Mammary microvascular endothelial cell (primary cell): ENCODE data around the gene BRIX1. TPM values are rescaled to one million over a fixed set of nuclear protein-coding genes. Genes with fewer than 3 reads are reported as not detected.

Experiments used
- total RNA-seq: library from RNA; depleted of rRNA; stranded (reverse); fragments of >200 nt; gene quantifications from 2 replicates; pipeline ENCODE4 v1.2.3, GENCODE V29; 2015

BRIX1 gene, protein sequence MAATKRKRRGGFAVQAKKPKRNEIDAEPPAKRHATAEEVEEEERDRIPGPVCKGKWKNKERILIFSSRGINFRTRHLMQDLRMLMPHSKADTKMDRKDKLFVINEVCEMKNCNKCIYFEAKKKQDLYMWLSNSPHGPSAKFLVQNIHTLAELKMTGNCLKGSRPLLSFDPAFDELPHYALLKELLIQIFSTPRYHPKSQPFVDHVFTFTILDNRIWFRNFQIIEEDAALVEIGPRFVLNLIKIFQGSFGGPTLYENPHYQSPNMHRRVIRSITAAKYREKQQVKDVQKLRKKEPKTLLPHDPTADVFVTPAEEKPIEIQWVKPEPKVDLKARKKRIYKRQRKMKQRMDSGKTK
- total RNA-seq: 28.0 and 36.6 TPM in 2 replicates

DNA sequence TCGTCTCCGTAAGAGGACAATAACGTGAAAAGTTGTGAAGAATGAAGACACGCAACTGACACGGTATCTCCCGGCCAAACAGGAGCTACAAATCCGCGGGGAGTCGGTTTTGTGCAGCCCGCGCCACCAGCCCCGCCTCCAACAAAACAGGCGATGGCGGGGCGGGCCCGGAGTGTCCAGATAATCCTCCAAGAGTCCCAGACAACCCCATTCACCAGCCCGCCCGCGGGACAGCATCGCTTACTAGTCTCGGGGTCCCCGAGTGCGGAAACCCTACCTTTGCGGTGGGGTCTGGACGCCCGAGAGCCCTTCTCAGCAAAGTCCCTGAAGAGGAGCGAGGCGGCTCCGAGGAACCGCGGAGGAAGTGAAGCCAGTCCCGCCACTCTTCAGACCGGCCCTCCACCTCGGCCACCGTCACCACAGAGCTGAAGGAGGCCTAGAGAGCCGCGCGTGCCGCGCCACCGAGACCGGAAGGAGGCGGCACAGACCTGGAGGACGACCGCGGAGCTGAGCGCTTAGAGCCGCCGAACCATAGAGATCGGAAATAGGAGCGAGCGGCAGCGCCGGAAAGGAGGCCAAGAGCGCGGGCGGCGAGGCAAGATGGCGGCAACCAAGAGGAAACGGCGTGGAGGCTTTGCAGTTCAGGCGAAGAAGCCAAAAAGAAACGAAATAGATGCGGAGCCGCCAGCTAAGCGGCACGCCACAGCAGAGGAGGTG lies at the start of gene BRIX1, which contains the start of gene RAD1:
TSS of gene BRIX1 (plus strand) at position 573 of the 717 bp plus-strand sequence. CDS start at position 601, 28 bp downstream.
TSS of gene RAD1 (minus strand) at position 366 of the 717 bp plus-strand sequence. CDS start 612 bp downstream, outside the sequence.

DNA sequence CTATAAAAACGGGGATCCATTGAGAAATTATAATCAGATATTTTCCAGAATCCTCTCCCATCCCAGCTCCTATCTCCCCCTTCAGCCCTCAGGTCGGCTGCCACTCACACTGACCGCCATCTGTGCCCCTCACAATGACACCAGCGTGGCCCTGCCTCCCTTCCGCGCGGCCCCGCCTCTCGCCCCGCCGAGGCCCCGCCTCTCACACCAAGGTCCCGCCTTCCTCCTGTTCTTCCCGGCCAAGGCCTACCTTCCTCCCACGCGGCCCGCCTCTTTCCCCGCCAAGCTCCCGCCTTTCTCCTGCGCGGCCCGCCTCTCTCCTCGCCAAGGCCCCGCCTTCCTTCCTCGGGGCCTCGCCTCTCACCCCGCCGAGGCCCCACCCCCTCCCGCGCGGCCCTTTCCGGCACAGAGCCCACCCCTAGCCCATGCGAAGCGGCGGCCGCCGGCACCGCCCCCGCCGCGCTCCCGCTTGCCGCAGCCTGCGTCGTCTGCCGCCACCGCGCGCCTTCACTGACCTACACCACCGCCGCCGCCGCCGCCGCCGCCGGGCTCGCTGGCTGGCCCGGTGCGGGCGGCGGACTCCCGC lies 13.7 kb downstream of the BRIX1 start, which contains the start of gene DNAJC21:
TSS of gene DNAJC21 (plus strand) at position 426 of the 586 bp plus-strand sequence. CDS start 261 bp downstream, outside the sequence.

Other genes with a start within 250 kb of the BRIX1 start
- gene TTC23L, start 76.5 kb upstream of the BRIX1 start, total RNA-seq: not detected in 2 replicates
- 15.8 and 16.6 TPM in 2 replicates for gene RAD1, start 207 bp upstream of the BRIX1 start, total RNA-seq
- 20.7 and 26.0 TPM in 2 replicates for gene DNAJC21, start 13.8 kb downstream of the BRIX1 start, total RNA-seq
- gene AGXT2, start 132.2 kb downstream of the BRIX1 start, total RNA-seq: not detected in 2 replicates